Neural progenitor cell (in vitro differentiated cells): Measurements from ENCODE around the gene LRRC32.

Experiments used
- CTCF ChIP-seq: fragments of 200-600 bp; sonication (generic); IDR thresholded peaks from 2 replicates; pipeline ENCODE4 v1.5.1; 2017; ENCODE audit warnings: antibody characterized with exemption, mild to moderate bottlenecking
- EZH2 ChIP-seq: fragments of 200-600 bp; sonication (generic); IDR thresholded peaks from 2 replicates; pipeline ENCODE4 v1.6.1; 2017; ENCODE audit warnings: antibody characterized with exemption, mild to moderate bottlenecking, moderate library complexity
- EZH2phosphoT487 ChIP-seq: fragments of 200-600 bp; sonication (generic); IDR thresholded peaks from 2 replicates; pipeline ENCODE4 v1.6.1; 2017; ENCODE audit warnings: antibody characterized with exemption

GRCh38 chr11:76667271-76667818, 3.2 kb downstream of the LRRC32 start:
- TF ChIP-seq EZH2phosphoT487 (no peak), CTCF (no peak), EZH2 (no peak)
